GM23338 (cell line): ENCODE measurements around the gene FANCC. TPM values are rescaled to one million over a fixed set of nuclear protein-coding genes. Genes with fewer than 3 reads are reported as not detected.

ENCODE experiments used
- ATAC-seq: fragments of 200-7000 bp; cut with Tn5 transposase; 3 replicates; pipeline ENCODE4 v1.9.1; 2020
- DNase-seq: peaks from one replicate; pipeline ENCODE4 v3.0.0-alpha.2; 2015; ENCODE audit warnings: low spot score
- H2AFZ ChIP-seq: fragments of 200-600 bp; sonication (generic); 2 replicates; pipeline ENCODE4 v1.8.0; 2016; ENCODE audit warnings: antibody characterized with exemption, mild to moderate bottlenecking, moderate library complexity
- H3F3A ChIP-seq: fragments of 200-600 bp; sonication (generic); replicated peaks from 2 replicates; pipeline ENCODE4 v1.8.0; 2017; ENCODE audit warnings: antibody characterized with exemption, mixed run types, low read depth
- H3K27ac ChIP-seq: fragments of 200-600 bp; sonication (generic); 2 replicates; pipeline ENCODE4 v1.6.1; 2016; ENCODE audit warnings: low read depth
- H3K27me3 ChIP-seq: fragments of 200-600 bp; sonication (generic); 2 replicates; pipeline ENCODE4 v1.8.0; 2016; ENCODE audit warnings: mild to moderate bottlenecking, mixed run types, moderate library complexity; ENCODE audit not compliant: insufficient read depth
- H3K36me3 ChIP-seq: fragments of 200-600 bp; sonication (generic); 2 replicates; pipeline ENCODE4 v1.8.0; 2016; ENCODE audit warnings: mild to moderate bottlenecking; ENCODE audit not compliant: insufficient read depth
- H3K4me1 ChIP-seq: fragments of 200-600 bp; sonication (generic); 2 replicates; pipeline ENCODE4 v1.8.0; 2016; ENCODE audit warnings: mild to moderate bottlenecking, moderate library complexity; ENCODE audit not compliant: insufficient read depth
- H3K4me2 ChIP-seq: fragments of 200-600 bp; sonication (generic); 2 replicates; pipeline ENCODE4 v1.7.1; 2017; ENCODE audit warnings: mixed run types
- H3K4me3 ChIP-seq: fragments of 200-600 bp; sonication (generic); 2 replicates; pipeline ENCODE4 v1.6.1; 2016; ENCODE audit warnings: mixed run types
- H3K79me2 ChIP-seq: fragments of 200-600 bp; sonication (generic); replicated peaks from 2 replicates; pipeline ENCODE4 v1.8.0; 2017; ENCODE audit warnings: mild to moderate bottlenecking; ENCODE audit not compliant: insufficient read depth
- H3K9me2 ChIP-seq: fragments of 200-600 bp; sonication (generic); 2 replicates; pipeline ENCODE4 v1.8.0; 2017; ENCODE audit not compliant: insufficient read depth
- H4K20me1 ChIP-seq: fragments of 200-600 bp; sonication (generic); replicated peaks from 2 replicates; pipeline ENCODE4 v1.8.0; 2017; ENCODE audit warnings: mild to moderate bottlenecking; ENCODE audit not compliant: insufficient read depth
- H3K27ac Mint-ChIP-seq: 2 replicates; pipeline ENCODE4 v1.8.0; 2020; ENCODE audit warnings: inconsistent platforms, mild to moderate bottlenecking, moderate library complexity, mixed read lengths
- H3K27me3 Mint-ChIP-seq: 3 replicates; pipeline ENCODE4 v1.8.0; 2022; ENCODE audit warnings: low read depth, mild to moderate bottlenecking, moderate library complexity, mixed read lengths, inconsistent platforms; ENCODE audit not compliant: insufficient read depth, poor library complexity
- H3K36me3 Mint-ChIP-seq: 3 replicates; pipeline ENCODE4 v1.8.0; 2021; ENCODE audit warnings: low read depth, mild to moderate bottlenecking, inconsistent platforms, moderate library complexity, mixed read lengths
- H3K4me1 Mint-ChIP-seq: 3 replicates; pipeline ENCODE4 v1.8.0; 2020; ENCODE audit warnings: mild to moderate bottlenecking, inconsistent platforms, mixed read lengths
- H3K4me3 Mint-ChIP-seq: 3 replicates; pipeline ENCODE4 v1.8.0; 2021; ENCODE audit warnings: moderate library complexity, mild to moderate bottlenecking, inconsistent platforms, mixed read lengths
- H3K9me3 Mint-ChIP-seq: 3 replicates; pipeline ENCODE4 v1.8.0; 2020; ENCODE audit warnings: moderate library complexity, mild to moderate bottlenecking, inconsistent platforms, mixed read lengths
- CREB1 ChIP-seq: fragments of 250-450 bp; sonication (Bioruptor Pico); IDR thresholded peaks from 2 replicates; pipeline ENCODE4 v1.5.0; 2020; ENCODE audit warnings: low read depth, mild to moderate bottlenecking, moderate library complexity
- CTCF ChIP-seq, 2 experiments: fragments of 200-600 bp in 1 of 2; sonication (generic) in 1 of 2; conservative IDR thresholded peaks; 2 replicates each; pipeline versions ENCODE4 v1.5.1 to v1.6.1; 2016 to 2017; ENCODE audit warnings: antibody characterized with exemption in 2 of 2, low read depth in 2 of 2, mild to moderate bottlenecking in 2 of 2, moderate library complexity in 1 of 2
- ETS1 ChIP-seq: IDR thresholded peaks from 2 replicates; pipeline ENCODE4 v1.6.1; 2016; ENCODE audit warnings: antibody characterized with exemption
- EZH2 ChIP-seq: fragments of 200-600 bp; sonication (generic); IDR thresholded peaks from one replicate; pipeline ENCODE4 v1.8.0; 2017; ENCODE audit warnings: antibody characterized with exemption, mild to moderate bottlenecking, low read depth; ENCODE audit not compliant: unreplicated experiment
- EZH2phosphoT487 ChIP-seq: fragments of 200-600 bp; sonication (generic); IDR thresholded peaks from one replicate; pipeline ENCODE4 v1.8.1; 2018; ENCODE audit warnings: antibody characterized with exemption; ENCODE audit not compliant: unreplicated experiment
- JUNB ChIP-seq: IDR thresholded peaks from one replicate; pipeline ENCODE4 v1.6.1; 2016; ENCODE audit warnings: antibody characterized with exemption; ENCODE audit not compliant: unreplicated experiment
- POLR2AphosphoS5 ChIP-seq: IDR thresholded peaks from 2 replicates; pipeline ENCODE4 v1.6.1; 2016; ENCODE audit warnings: antibody characterized with exemption, low read depth
- STAT1 ChIP-seq: IDR thresholded peaks from one replicate; pipeline ENCODE4 v1.6.1; 2016; ENCODE audit warnings: antibody characterized with exemption; ENCODE audit not compliant: unreplicated experiment
- ZNF114 ChIP-seq: fragments of 250-450 bp; sonication (Bioruptor Pico); IDR thresholded peaks from 2 replicates; pipeline ENCODE4 v1.5.0; 2020; ENCODE audit warnings: mild to moderate bottlenecking, moderate library complexity
- ZNF331 ChIP-seq: fragments of 250-450 bp; sonication (Bioruptor Pico); IDR thresholded peaks from 2 replicates; pipeline ENCODE4 v1.5.0; 2020; ENCODE audit warnings: low read depth, mild to moderate bottlenecking, moderate library complexity
- ZNF462 ChIP-seq: fragments of 250-450 bp; sonication (Bioruptor Pico); IDR thresholded peaks from 2 replicates; pipeline ENCODE4 v1.5.0; 2020; ENCODE audit warnings: mild to moderate bottlenecking, moderate library complexity
- polyA plus RNA-seq: library from polyadenylated mRNA; unstranded; fragments of >200 nt; fragmentation: Nextera tagmentation; extraction: Ambion mirVana; gene quantifications from 2 replicates; pipeline ENCODE4 v1.2.1, GENCODE V29; 2016
- total RNA-seq: library from RNA; depleted of rRNA; stranded (reverse); fragments of >200 nt; shearing (Covaris generic); gene quantifications from 2 replicates; pipeline ENCODE4 v1.2.3, GENCODE V29; 2014

The FANCC gene
- total and polyA plus RNA-seq, 2 experiments from 2014 or later = 7.8 to 18.1 TPM

- TF ChIP-seq CTCF (conservative IDR thresholded peaks at IDR 0.05; ENCODE audit: low read depth in 2 of 2) (peak; percentile 90 to 97), ZNF114 (CRISPR knock-in tag) (no peak), EZH2 (no peak), CREB1 (CRISPR knock-in tag) (no peak; the same call in 1 of the 2 replicates), POLR2AphosphoS5 (no peak), JUNB (no peak)
Observed at GRCh38 chr9:95127249-95128176, 190.0 kb downstream of the FANCC start (continued).

- no peaks in the 10 kb centered on the region for H3K9me2 ChIP-seq
- H4K20me1 ChIP-seq = no peaks in the 10 kb centered on the region
- Mint-ChIP-seq H3K27me3 (peaks cover 4% of the 10 kb centered on the region), H3K4me1 (peaks cover 68% of the 10 kb centered on the region), H3K4me3 (no peak overlapping the region), H3K9me3 (no peaks in the 10 kb centered on the region), H3K27ac (no peak overlapping the region), H3K36me3 (no peaks in the 10 kb centered on the region)
- H3K36me3 ChIP-seq = no peaks in the 10 kb centered on the region
- H3K4me2 ChIP-seq = no peak overlapping the region; the same call in 1 of the 2 replicates
- DNase-seq (no peak), ATAC-seq (no peak)
- peak overlapping the region; percentile 46 for H3K4me3 ChIP-seq
- H3K27ac ChIP-seq = no peak overlapping the region
- no peaks in the 10 kb centered on the region for H3F3A ChIP-seq
- TF ChIP-seq ZNF114 (CRISPR knock-in tag) (no peak), CTCF (conservative IDR thresholded peaks at IDR 0.05; ENCODE audit: low read depth in 2 of 2) (no peak), STAT1 (no peak), CREB1 (CRISPR knock-in tag) (no peak), ETS1 (no peak), POLR2AphosphoS5 (no peak), ZNF331 (no peak), EZH2 (no peak), ZNF462 (no peak), JUNB (no peak), EZH2phosphoT487 (no peak)
- no peaks in the 10 kb centered on the region for H3K79me2 ChIP-seq
- peaks cover 42% of the 10 kb centered on the region for H3K4me1 ChIP-seq
- H3K27me3 ChIP-seq = no peaks in the 10 kb centered on the region
- H2AFZ ChIP-seq = no peak overlapping the region
Observed at GRCh38 chr9:95126739-95127138, 190.8 kb downstream of the FANCC start.
